GM23248 (cell line): ENCODE measurements around the gene ZIC5.

ENCODE experiments used
- EZH2 ChIP-seq: fragments of 200-600 bp; sonication (generic); IDR thresholded peaks from 2 replicates; pipeline ENCODE4 v1.6.1; 2018; ENCODE audit warnings: antibody characterized with exemption, mild to moderate bottlenecking; ENCODE audit not compliant: insufficient read depth, poor library complexity, severe bottlenecking
- EZH2phosphoT487 ChIP-seq: fragments of 200-600 bp; sonication (generic); IDR thresholded peaks from 2 replicates; pipeline ENCODE4 v1.6.1; 2018; ENCODE audit warnings: antibody characterized with exemption, moderate library complexity, mild to moderate bottlenecking, low read depth; ENCODE audit not compliant: insufficient read depth

DNA sequence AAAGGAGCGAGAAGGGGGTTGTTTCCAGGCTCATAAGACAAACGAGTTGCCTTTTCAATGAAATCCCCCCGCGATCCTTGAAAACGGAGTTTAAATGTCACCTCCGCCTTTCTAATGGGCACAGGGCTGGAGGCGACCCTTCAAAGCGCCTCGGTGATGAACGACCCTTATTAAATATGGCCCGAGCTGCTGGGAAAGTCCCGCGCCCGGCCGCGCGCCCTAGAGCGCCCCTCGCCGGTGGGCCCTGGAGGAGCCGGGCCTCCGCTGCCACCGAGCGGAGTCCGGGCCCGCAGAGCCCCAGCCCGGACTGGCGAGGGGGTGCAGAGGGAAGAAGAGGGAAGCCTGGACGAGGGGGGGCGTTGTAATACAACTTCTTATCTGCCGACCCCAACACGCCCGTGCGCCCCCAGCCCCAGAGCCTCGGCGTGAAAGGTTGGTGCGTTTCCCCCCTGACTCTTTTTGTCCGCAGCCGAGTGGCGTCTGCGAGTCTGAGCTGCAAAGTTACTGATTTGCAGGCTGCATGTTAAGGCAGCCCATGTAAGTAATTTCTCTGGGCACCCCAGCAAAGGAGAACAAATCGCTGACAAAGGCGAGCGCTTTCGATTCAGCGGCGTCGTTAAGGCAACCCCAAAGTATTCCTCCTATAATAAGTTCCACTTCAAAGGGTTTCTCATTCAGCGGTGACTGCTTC is 11.9 kb downstream of the ZIC5 start:
- TF ChIP-seq EZH2phosphoT487 (no peak), EZH2 (no peak)
